Ramos (cell line): ENCODE data around the gene SLC25A51.

Source experiments
- in situ Hi-C: fragments of 300-500 bp; cut with MboI; formaldehyde crosslinking; loops from one replicate; pipeline ENCODE4 v1.14.3; 2022; ENCODE audit warnings: low sequenced_read_pairs; ENCODE audit not compliant: unreplicated experiment

SLC25A51 gene

DNA sequence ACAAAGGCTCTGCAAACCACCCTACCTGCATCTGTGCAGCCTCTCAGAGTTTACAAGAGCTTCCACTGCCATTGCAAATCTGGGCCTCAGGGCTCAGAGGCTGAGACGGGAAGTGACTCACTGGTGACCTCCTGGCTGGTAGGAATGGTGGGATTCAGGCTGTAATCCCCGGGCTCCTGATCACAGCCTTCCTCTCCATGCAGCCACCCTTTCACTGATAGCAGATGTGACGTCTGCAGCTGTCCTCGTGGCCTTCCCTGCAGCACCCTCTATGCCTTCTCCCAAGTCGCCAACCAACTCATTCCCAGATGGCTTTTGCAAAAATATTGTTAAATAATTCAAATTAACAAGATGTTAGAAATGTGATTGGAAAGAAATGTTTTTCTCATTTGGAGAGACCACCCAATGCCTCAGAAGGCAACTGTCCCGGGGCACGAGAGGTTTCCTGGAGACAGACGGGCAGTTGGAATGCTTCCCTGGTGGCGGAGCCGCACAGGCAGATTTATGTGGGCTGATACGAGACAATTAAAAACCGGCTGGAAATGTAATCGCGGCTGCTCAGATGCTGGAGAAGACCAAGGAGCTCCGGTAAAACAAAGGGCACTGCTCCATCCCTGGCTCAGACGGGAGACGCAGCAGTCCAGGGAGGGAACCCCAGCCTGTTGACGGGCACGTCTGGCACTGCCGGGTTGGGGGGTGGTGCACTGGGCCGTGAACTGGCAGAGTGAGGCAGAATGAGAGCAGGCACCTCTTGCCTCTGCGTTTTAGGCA, 34.4 kb upstream of the SLC25A51 start:
- in situ Hi-C loops, result no loop called here

DNA sequence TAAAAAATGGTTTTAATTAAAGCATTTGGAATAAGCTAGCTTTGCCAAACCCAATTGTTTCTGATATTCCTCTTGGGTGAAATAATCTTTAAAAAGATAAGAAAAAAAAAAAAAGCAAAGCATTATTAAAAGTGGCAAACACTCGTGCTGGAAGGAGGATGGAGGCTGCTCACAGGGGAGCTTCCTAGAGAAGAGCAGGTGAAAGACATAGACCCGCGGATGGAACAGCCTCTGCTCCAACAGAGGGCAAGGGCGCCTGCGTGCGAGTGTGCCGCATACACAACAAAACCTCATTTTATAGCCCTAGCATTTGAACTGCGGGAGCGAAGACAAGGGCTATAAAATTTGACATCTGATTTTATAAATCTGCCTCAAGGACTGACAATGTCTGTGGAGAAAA, 33.4 kb upstream of the SLC25A51 start:
- in situ Hi-C loops, result no loop called here

DNA sequence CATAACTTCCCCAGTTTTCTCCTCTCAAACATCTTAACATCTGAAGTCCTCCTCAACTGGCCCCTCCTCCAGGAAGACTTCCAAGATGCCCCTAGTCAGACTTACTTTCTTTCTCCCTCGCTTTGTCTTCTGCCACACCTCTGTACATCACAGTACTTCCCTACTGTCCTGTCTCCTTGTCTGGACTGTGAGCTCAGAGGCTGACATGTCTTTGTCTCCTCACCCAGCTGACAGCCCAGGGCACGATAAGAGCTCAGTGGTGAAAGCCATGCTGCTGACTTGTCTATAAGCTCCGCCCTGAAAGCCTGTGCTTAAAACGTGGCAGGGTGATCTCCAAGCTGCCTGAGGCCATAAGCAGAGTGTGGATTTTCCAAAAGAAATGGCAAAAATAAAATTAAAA, 33.0 kb upstream of the SLC25A51 start:
- in situ Hi-C loops, result no loop called here

DNA sequence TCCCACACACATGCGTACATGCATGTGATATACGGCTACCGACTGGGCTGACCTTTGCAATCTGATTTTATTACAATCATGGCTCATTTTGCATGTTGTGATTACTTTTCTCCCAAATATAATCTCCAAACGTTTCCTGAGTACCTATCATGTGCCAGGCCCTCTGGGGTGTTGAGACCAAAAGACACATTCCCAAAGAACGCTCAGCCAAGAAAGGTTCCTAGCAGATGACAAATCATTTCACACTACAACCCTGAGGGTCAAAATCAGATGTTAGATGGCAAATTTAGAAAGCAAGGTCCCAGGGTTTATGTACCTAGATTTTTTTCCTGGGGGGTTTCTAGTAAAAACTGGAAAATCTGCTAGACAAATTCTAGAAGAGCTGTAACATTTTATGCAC, 32.4 kb upstream of the SLC25A51 start:
- in situ Hi-C loops, result no loop called here

- in situ Hi-C loops, result no loop called here
Observed at GRCh38 chr9:37935096-37935495, 31.2 kb upstream of the SLC25A51 start.

DNA sequence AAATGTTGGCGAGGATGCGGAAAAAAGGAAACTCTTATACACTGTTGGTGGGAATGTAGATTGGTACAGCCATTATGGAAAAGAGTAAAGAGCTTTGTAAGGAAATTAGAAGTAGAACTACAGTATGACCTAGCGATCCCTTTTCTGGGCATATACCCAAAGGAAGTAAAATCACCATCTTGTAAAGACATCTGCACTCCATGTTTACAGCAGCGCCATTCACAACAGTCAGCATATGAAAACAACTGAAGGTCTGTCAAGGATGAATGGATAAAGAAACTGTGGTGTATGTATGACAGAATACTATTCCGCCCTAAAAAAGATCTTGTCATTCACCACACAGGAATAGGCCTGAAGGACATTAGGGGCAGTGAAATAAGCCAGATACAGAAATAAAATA, 27.7 kb upstream of the SLC25A51 start:
- in situ Hi-C loops, result no loop called here

- in situ Hi-C loops, result no loop called here
Observed at GRCh38 chr9:37929441-37929895, 25.5 kb upstream of the SLC25A51 start.

GRCh38 chr9:37928552-37929430, 24.9 kb upstream of the SLC25A51 start:
- in situ Hi-C loops, result no loop called here

DNA sequence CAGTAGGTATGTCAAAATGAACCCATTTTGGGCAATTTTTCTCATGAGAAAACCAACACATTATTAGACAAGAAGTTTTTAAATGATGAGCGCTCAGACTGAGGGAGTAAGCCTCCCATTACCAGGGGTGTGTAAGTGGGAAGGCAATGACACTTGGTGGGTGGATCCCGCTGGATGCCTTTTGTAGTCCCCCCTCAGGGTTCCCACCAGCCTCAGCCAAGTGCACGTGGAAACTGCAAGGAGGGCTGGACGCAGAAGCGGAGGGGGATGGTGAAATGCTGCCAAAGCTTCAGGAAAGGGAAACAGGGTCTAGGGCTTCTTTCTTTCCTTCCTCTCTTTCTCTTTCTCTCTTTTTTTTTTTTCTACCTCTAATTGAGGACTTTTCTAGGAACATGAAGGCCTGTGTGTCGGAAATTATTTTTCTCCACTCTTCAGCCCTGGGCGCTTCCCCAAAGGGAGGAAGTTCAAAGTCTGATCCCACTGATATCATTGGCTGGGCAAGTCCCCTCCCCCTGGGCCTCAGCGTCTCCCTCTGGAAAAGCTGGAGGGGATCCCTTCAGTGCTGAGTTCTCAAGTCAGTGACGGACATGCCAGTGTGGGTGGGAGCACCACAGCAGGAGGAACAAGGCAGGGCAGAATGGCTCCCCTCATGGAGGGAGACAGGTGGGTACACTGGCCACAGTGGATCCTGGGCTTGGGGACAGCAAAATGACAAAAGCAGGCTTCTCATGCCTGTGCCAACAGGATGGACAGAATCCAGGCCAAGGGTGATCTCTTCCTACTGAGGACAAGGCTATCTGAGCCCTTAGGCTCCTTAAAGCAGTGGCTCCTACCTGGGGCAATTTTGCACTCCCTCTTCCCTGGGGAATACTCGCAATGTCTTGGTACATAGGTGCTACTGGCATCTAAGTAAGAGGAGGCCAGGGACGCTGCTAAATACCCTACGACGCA, 23.9 kb upstream of the SLC25A51 start:
- in situ Hi-C loops, result no loop called here

DNA sequence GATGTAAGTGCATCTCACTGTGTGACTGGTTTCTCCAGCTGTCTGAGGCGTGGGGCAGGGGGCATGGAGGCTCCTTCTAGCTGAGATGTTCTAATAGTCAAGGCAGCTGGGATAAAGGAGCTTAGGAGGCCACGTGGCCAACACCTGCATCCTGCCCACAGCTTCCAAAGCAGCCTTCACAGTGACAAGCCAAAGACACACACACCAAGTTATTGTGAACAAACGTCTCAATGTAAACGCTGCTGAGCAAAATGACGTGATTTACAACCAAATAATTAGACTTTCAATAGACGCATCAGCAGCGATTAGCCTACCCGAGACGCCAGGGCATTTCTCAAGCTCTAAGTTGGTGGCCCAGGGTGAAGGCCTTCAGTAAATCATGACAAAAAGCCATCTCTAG, 23.2 kb upstream of the SLC25A51 start:
- in situ Hi-C loops, result no loop called here

DNA sequence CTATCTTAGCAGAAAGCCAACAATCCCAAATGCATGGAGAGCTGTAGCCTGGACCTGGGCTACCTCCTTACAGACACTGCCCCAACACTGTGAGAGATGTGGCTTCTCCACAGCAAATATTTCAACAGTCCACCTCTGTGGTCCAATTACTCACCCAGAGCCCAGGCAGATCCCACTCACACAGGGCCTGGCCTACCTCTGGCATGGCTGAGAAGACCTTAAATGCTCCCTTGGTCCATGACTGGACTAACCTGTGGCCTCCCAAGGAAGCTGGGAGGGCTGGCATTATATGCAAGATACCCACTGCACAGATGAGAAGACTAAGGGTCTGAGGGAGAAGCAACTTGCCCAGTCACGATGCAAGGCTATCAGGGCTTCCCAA, 22.8 kb upstream of the SLC25A51 start:
- in situ Hi-C loops, result no loop called here

DNA sequence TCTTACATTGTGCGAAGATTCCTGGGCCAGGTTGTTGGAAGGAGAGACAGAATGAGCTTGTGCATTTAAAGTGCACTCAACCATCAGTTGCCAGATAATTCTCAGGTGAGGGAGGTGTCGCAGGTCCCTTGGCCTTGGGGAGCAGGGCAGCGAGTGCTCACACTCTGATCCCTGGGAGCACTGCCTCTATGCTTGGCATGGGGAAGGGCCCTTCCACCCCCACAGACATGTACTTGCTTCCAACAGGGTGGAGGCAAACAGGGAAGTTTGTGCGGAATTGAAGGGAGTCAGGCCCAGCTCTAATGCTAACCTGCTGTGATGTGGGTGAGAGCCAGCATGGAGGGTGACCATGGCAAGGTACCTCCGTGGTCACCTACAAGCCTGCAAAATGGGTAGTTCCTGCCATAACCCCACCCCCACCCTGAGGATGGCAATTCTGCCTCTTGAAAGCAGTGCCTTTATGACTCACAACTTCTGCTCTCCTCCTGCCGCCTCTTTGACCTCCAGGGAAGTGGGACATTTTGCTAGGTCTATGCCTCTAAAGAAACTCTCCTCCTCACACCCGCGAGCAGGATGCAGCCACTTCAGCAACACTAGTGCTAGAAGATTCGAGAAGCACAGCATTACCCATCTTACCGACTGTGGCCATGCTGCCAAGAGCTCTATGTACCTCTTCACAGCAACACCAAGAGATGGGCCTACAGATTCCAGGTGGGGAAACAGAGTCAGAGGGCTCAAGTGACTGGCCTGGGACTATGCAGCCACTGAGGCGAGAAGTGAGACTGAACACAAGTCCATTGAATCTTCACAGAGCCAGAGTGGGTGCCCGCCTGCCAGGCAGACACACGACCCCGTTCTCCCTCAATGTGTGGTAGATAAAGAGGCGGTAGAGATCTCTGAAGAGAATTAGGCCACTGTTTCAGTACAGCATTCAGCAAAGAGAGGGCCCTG, 22.1 kb upstream of the SLC25A51 start:
- in situ Hi-C loops, result no loop called here

GRCh38 chr9:37925006-37925405, 21.1 kb upstream of the SLC25A51 start:
- in situ Hi-C loops, result no loop called here

DNA sequence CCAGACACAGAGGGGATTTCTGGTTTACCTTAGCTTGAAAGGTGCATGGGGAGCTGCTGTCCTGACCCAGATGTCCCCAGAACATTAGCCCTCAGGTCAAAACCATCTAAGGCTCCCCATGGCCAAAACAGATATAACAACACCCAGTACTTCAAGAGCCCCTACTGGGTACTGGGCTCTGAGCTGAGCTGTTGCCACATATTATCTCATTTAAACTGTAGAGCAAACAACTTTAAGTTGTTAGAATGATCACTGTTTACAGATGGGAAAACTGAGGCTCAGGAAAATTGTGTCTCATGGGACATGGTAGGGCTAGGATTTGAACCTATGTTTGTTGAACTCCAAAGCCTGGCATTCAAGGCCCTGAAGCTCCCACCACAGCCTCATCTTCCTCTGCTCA, 20.6 kb upstream of the SLC25A51 start:
- in situ Hi-C loops, result no loop called here

- in situ Hi-C loops, result no loop called here
Observed at GRCh38 chr9:37923796-37924427, 20.0 kb upstream of the SLC25A51 start.

- in situ Hi-C loops, result no loop called here
Observed at GRCh38 chr9:37923118-37923795, 19.3 kb upstream of the SLC25A51 start.

GRCh38 chr9:37922363-37923117, 18.6 kb upstream of the SLC25A51 start:
- in situ Hi-C loops, result no loop called here
